IMR-90 (cell line): Measurements from ENCODE around the gene KHK. TPM values are rescaled to one million over a fixed set of nuclear protein-coding genes. Genes with fewer than 3 reads are reported as not detected.

Experiments
- ATAC-seq: fragments of 200-7000 bp; cut with Tn5 transposase; 2 replicates; pipeline ENCODE4 v1.9.1; 2020; ENCODE audit warnings: low read depth, mild to moderate bottlenecking, moderate library complexity
- BruUV-seq: library from RNA; stranded (reverse); fragments of 400-500 nt; replicated peaks from 2 replicates; lab custom pipeline; 2021; lab: Mats Ljungman, UMichigan
- CTCF ChIA-PET: fragments of 300-600 bp; formaldehyde crosslinking; extraction: SDS; loops from one replicate; lab custom pipeline; 2021; ENCODE audit warnings: antibody characterized with exemption; lab: Yijun Ruan, JAX
- POLR2A ChIA-PET: fragments of 300-600 bp; sonication (Branson Sonifier 250); formaldehyde crosslinking; loops from one replicate; lab custom pipeline; 2022; ENCODE audit warnings: antibody characterized with exemption; ENCODE audit not compliant: unreplicated experiment; lab: Charles Lee
- DNase-seq: peaks from one replicate; pipeline ENCODE4 v3.0.0; 2013
- H2AFZ ChIP-seq: replicated peaks from 2 replicates; pipeline ENCODE3; 2013; ENCODE audit warnings: low read length, mild to moderate bottlenecking; ENCODE audit not compliant: poor library complexity
- H2AK5ac ChIP-seq: 2 replicates; pipeline ENCODE4 v1.6.1; 2013; ENCODE audit warnings: low read depth, low read length, inconsistent platforms
- H2AK9ac ChIP-seq: replicated peaks from 2 replicates; pipeline ENCODE3; 2013; ENCODE audit warnings: mild to moderate bottlenecking, low read depth, low read length, moderate library complexity; ENCODE audit not compliant: poor library complexity
- H2BK120ac ChIP-seq: 2 replicates; pipeline ENCODE4 v1.6.1; 2013; ENCODE audit warnings: low read depth, low read length, inconsistent platforms
- H2BK15ac ChIP-seq: 3 replicates; pipeline ENCODE4 v1.6.1; 2013; ENCODE audit warnings: low read depth, low read length, inconsistent platforms
- H2BK20ac ChIP-seq: 2 replicates; pipeline ENCODE4 v1.6.1; 2013; ENCODE audit warnings: low read depth, mild to moderate bottlenecking, inconsistent platforms, low read length, moderate library complexity
- H2BK5ac ChIP-seq: 2 replicates; pipeline ENCODE4 v1.6.1; 2013; ENCODE audit warnings: mild to moderate bottlenecking, low read depth, low read length, inconsistent platforms; ENCODE audit not compliant: poor library complexity, severe bottlenecking
- H3K14ac ChIP-seq: replicated peaks from 2 replicates; pipeline ENCODE4 v1.6.1; 2013; ENCODE audit warnings: low read depth, low read length, inconsistent platforms
- H3K18ac ChIP-seq: 2 replicates; pipeline ENCODE4 v1.6.1; 2013; ENCODE audit warnings: low read depth, low read length, control low read depth
- H3K23ac ChIP-seq: 2 replicates; pipeline ENCODE4 v1.6.1; 2013; ENCODE audit warnings: low read depth, low read length, inconsistent platforms
- H3K27ac ChIP-seq: 2 replicates; pipeline ENCODE4 v1.5.1; 2013; ENCODE audit warnings: mild to moderate bottlenecking, control low read depth, low read length; ENCODE audit not compliant: insufficient read depth
- H3K27me3 ChIP-seq: 2 replicates; pipeline ENCODE4 v1.6.1; 2013; ENCODE audit warnings: low read length; ENCODE audit not compliant: control insufficient read depth, insufficient read depth
- H3K36me3 ChIP-seq: 2 replicates; pipeline ENCODE4 v1.6.1; 2013; ENCODE audit warnings: low read length, mixed read lengths; ENCODE audit not compliant: control insufficient read depth, insufficient read depth
- H3K4ac ChIP-seq: 2 replicates; pipeline ENCODE4 v1.6.1; 2013; ENCODE audit warnings: low read depth, low read length, inconsistent platforms
- H3K4me1 ChIP-seq: 2 replicates; pipeline ENCODE4 v1.6.1; 2013; ENCODE audit warnings: low read length, mixed read lengths; ENCODE audit not compliant: control insufficient read depth, insufficient read depth
- H3K4me2 ChIP-seq: 2 replicates; pipeline ENCODE4 v1.6.1; 2013; ENCODE audit warnings: low read depth, mild to moderate bottlenecking, control low read depth, low read length, moderate library complexity
- H3K4me3 ChIP-seq: 2 replicates; pipeline ENCODE4 v1.5.1; 2013; ENCODE audit warnings: low read depth, mild to moderate bottlenecking, control low read depth, low read length, moderate library complexity; ENCODE audit not compliant: insufficient read depth
- H3K56ac ChIP-seq: 2 replicates; pipeline ENCODE4 v1.6.1; 2013; ENCODE audit warnings: low read length, inconsistent platforms; ENCODE audit not compliant: insufficient read depth; ENCODE audit errors: extremely low read depth
- H3K79me1 ChIP-seq, 2 experiments: 2 replicates each; pipeline ENCODE4 v1.6.1; 2013; ENCODE audit warnings: low read length in 2 of 2, inconsistent platforms in 1 of 2, low read depth in 1 of 2
- H3K9ac ChIP-seq: 2 replicates; pipeline ENCODE4 v1.6.1; 2013; ENCODE audit warnings: low read depth, low read length, control low read depth
- H3K9me1 ChIP-seq: 2 replicates; pipeline ENCODE4 v1.6.1; 2013; ENCODE audit warnings: low read length, inconsistent platforms; ENCODE audit not compliant: insufficient read depth
- H3K9me3 ChIP-seq: 2 replicates; pipeline ENCODE4 v1.6.1; 2013; ENCODE audit warnings: low read length; ENCODE audit not compliant: control insufficient read depth, insufficient read depth
- H4K20me1 ChIP-seq: 2 replicates; pipeline ENCODE4 v1.6.1; 2013; ENCODE audit warnings: low read length, inconsistent platforms; ENCODE audit not compliant: insufficient read depth
- H4K5ac ChIP-seq: 2 replicates; pipeline ENCODE4 v1.6.1; 2013; ENCODE audit warnings: mild to moderate bottlenecking, low read depth, low read length, control low read depth
- H4K8ac ChIP-seq, 2 experiments: 2 replicates each; pipeline ENCODE4 v1.6.1; 2013; ENCODE audit warnings: low read depth in 2 of 2, low read length in 2 of 2, control low read depth in 1 of 2, inconsistent platforms in 1 of 2
- H4K91ac ChIP-seq: 2 replicates; pipeline ENCODE4 v1.6.1; 2013; ENCODE audit warnings: low read depth, low read length, inconsistent platforms; ENCODE audit not compliant: insufficient read depth
- BHLHE40 ChIP-seq: fragments of 150-350 bp; IDR thresholded peaks from 2 replicates; pipeline ENCODE4 v1.6.1; 2016; ENCODE audit warnings: mild to moderate bottlenecking, low read depth, low read length
- CEBPB ChIP-seq: IDR thresholded peaks from 2 replicates; pipeline ENCODE4 v1.6.1; 2012; ENCODE audit warnings: low read depth, low read length, improper control_type of control experiment
- FOS ChIP-seq: fragments of 150-350 bp; IDR thresholded peaks from 2 replicates; pipeline ENCODE4 v1.6.1; 2016; ENCODE audit warnings: low read depth, low read length
- MAZ ChIP-seq: IDR thresholded peaks from 2 replicates; pipeline ENCODE4 v1.6.1; 2012; ENCODE audit warnings: low read depth, mild to moderate bottlenecking, low read length, improper control_type of control experiment, moderate library complexity, borderline replicate concordance
- MXI1 ChIP-seq: IDR thresholded peaks from 2 replicates; pipeline ENCODE4 v1.6.1; 2012; ENCODE audit warnings: low read depth, mild to moderate bottlenecking, low read length, moderate library complexity, borderline replicate concordance
- NFE2L2 ChIP-seq: fragments of 150-350 bp; IDR thresholded peaks from 2 replicates; pipeline ENCODE4 v1.6.1; 2016; ENCODE audit warnings: low read depth, mild to moderate bottlenecking, low read length
- POLR2A ChIP-seq: IDR thresholded peaks from 2 replicates; pipeline ENCODE4 v1.6.1; 2012; ENCODE audit warnings: mild to moderate bottlenecking, low read depth, low read length
- RAD21 ChIP-seq: IDR thresholded peaks from 2 replicates; pipeline ENCODE4 v1.6.1; 2012; ENCODE audit warnings: low read length, improper control_type of control experiment
- RCOR1 ChIP-seq: IDR thresholded peaks from 2 replicates; pipeline ENCODE4 v1.6.1; 2012; ENCODE audit warnings: mild to moderate bottlenecking, low read length, improper control_type of control experiment; ENCODE audit not compliant: insufficient replicate concordance
- RFX5 ChIP-seq: IDR thresholded peaks from 2 replicates; pipeline ENCODE4 v1.8.0; 2012; ENCODE audit warnings: low read depth, mild to moderate bottlenecking, low read length, moderate library complexity
- SMC3 ChIP-seq: fragments of 150-350 bp; IDR thresholded peaks from 2 replicates; pipeline ENCODE4 v1.6.1; 2016; ENCODE audit warnings: low read depth, mild to moderate bottlenecking, antibody characterized with exemption, low read length, moderate library complexity
- WGBS, 2 experiments: methylation state at CpG; one replicate each; pipeline versions ENCODE4 v1.1.5 to v1.1.7; 2013; ENCODE audit warnings: missing lambda C conversion rate in 2 of 2; ENCODE audit not compliant: insufficient read length in 1 of 2; ENCODE audit errors: extremely low coverage in 2 of 2; 5-methylcytosine and 5-hydroxymethylcytosine counted together
- dilution Hi-C: fragments of 300-500 bp; cut with HindIII; formaldehyde crosslinking; loops from one replicate; pipeline ENCODE4 v1.14.3; 2018; ENCODE audit warnings: low sequenced_read_pairs; ENCODE audit not compliant: unreplicated experiment
- in situ Hi-C: fragments of 300-500 bp; cut with MboI; formaldehyde crosslinking; loops from 3 replicates; pipeline ENCODE4 v1.14.3; 2019; ENCODE audit warnings: low sequenced_read_pairs, inconsistent platforms, mixed read lengths
- intact Hi-C: fragments of 100-400 bp; cut with micrococcal nuclease; formaldehyde crosslinking; loops from 2 replicates; pipeline ENCODE4 v1.10.0; 2022
- polyA plus RNA-seq, 3 experiments: library from polyadenylated mRNA; depleted of rRNA; stranded (reverse); fragments of >200 nt; gene quantifications; 2 replicates each; pipeline ENCODE4 v1.2.3, GENCODE V29; 2012; ENCODE audit warnings: low replicate concordance in 1 of 3
- total RNA-seq: library from RNA; depleted of rRNA; stranded (reverse); fragments of >200 nt; gene quantifications from 2 replicates; pipeline ENCODE4 v1.2.3, GENCODE V29; 2012
- TF ChIP-seq, protein P1 (sequence below): fragments of 150-350 bp; IDR thresholded peaks from 2 replicates; pipeline ENCODE4 v1.6.1; 2016; ENCODE audit warnings: low read depth, mild to moderate bottlenecking, low read length, moderate library complexity, borderline replicate concordance
- TF ChIP-seq, protein P2 (sequence below): conservative IDR thresholded peaks from 2 replicates; pipeline ENCODE4 v1.5.1; 2012; ENCODE audit warnings: mild to moderate bottlenecking, low read depth, low read length, improper control_type of control experiment
- TF ChIP-seq, protein P3 (sequence below): fragments of 150-350 bp; IDR thresholded peaks from 2 replicates; pipeline ENCODE4 v1.6.1; 2017; ENCODE audit warnings: mild to moderate bottlenecking, antibody characterized with exemption, low read length, low read depth

KHK gene
- total and polyA plus RNA-seq, 2 of the 4 experiments (the other 2 are of a cell fraction), result 0.72 to 0.82 TPM

DNA sequence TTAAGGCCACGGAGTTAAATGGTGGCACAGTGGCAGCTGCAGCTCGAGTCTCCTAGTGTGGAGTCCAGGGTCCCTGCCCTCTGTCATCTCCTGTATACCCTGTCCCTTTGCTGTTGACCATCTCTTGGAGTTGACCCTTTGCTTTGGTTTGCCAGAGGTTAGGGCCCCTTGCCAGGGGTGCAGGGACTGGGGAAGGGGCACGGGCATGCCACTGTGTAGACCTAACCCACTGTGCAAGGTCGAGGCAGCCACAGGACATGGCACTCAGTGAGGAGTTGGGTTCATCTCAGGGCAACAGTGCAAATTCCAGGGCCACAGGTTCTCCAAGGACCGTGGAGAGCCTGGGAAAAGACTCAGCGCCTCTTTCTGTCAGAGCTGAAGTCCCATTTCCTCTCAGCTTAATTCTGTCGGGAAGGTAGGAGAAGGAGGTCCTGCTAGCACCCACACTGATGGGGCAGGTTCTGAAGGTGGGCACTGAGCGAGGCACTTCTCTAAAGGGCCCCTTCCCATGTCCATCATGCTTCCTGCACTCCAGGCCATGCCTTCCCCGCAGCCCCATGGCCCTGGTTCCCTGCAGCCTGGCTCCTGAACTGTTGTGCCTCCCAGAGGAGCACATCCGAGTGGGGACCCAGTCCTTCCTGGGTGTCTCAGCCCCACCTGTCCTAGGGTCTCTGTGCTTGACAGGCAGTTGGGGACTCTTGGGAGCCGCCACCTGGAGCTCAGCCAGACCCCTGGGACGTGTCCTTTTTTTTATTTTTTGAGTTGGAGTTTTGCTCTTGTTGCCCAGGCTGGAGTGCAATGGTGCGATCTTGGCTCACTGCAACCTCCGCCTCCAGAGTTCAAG, 2.8 kb downstream of the KHK start:
- H3K4me2 ChIP-seq, result no peak overlapping the region
- no peaks in the 10 kb centered on the region; the same call in 1 of the 2 replicates for H3K9me1 ChIP-seq
- H3K36me3 ChIP-seq, result peaks cover 4% of the 10 kb centered on the region; the same call in 1 of the 2 replicates
- dilution Hi-C loops (no loop called here), intact Hi-C loops (loop anchor here (5.0 kb wide), 1 partner anchor 242 kb away; the partner anchor contains the start of gene DPYSL5), in situ Hi-C loops (no loop called here)
- H3K9me3 ChIP-seq, result no peaks in the 10 kb centered on the region
- ATAC-seq (no peak), DNase-seq (no peak)
- ChIA-PET POLR2A (no interaction called here), CTCF (interaction anchor here (0.6 to 1.1 kb wide), 4 partner anchors 8 to 243 kb away, joined by 3 read pairs; partner anchors contain the start of gene AGBL5)
- no peak overlapping the region for H3K27ac ChIP-seq
- no peak overlapping the region for H2BK15ac ChIP-seq
- no peak overlapping the region for H4K5ac ChIP-seq
- H2BK120ac ChIP-seq, result no peak overlapping the region
- peaks cover 6% of the 10 kb centered on the region for H3K4me1 ChIP-seq
- H4K20me1 ChIP-seq, result no peaks in the 10 kb centered on the region; the same call in 1 of the 2 replicates
- no peak overlapping the region for H2AFZ ChIP-seq
- no peak overlapping the region for H4K8ac ChIP-seq
- no peak overlapping the region for H2BK20ac ChIP-seq
- no peak overlapping the region for H4K91ac ChIP-seq
- H3K4me3 ChIP-seq, result no peak overlapping the region
- H2BK5ac ChIP-seq, result no peak overlapping the region
- no peak overlapping the region for H3K14ac ChIP-seq
- H3K56ac ChIP-seq, result no peak overlapping the region
- no peak overlapping the region for H2AK5ac ChIP-seq
- 79% methylated on average over 7 of the region's 14 CpGs; no CpG with 5 or more reads in 1 of the 2 experiments for WGBS, 2 experiments
- no peak overlapping the region for H3K4ac ChIP-seq
- peaks cover 0 to 7% of the 10 kb centered on the region in 2 experiments; a peak in 1 of 4 replicates for H3K79me1 ChIP-seq
- no peak overlapping the region for H2AK9ac ChIP-seq
- no peak overlapping the region for H3K18ac ChIP-seq
- no peak overlapping the region for H3K9ac ChIP-seq
- no peaks in the 10 kb centered on the region for H3K27me3 ChIP-seq
- H3K23ac ChIP-seq, result no peak overlapping the region
- BruUV-seq, result no TSS peak
- TF ChIP-seq, protein P1, sequence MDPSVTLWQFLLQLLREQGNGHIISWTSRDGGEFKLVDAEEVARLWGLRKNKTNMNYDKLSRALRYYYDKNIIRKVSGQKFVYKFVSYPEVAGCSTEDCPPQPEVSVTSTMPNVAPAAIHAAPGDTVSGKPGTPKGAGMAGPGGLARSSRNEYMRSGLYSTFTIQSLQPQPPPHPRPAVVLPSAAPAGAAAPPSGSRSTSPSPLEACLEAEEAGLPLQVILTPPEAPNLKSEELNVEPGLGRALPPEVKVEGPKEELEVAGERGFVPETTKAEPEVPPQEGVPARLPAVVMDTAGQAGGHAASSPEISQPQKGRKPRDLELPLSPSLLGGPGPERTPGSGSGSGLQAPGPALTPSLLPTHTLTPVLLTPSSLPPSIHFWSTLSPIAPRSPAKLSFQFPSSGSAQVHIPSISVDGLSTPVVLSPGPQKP, result no peak
- TF ChIP-seq, protein P2, sequence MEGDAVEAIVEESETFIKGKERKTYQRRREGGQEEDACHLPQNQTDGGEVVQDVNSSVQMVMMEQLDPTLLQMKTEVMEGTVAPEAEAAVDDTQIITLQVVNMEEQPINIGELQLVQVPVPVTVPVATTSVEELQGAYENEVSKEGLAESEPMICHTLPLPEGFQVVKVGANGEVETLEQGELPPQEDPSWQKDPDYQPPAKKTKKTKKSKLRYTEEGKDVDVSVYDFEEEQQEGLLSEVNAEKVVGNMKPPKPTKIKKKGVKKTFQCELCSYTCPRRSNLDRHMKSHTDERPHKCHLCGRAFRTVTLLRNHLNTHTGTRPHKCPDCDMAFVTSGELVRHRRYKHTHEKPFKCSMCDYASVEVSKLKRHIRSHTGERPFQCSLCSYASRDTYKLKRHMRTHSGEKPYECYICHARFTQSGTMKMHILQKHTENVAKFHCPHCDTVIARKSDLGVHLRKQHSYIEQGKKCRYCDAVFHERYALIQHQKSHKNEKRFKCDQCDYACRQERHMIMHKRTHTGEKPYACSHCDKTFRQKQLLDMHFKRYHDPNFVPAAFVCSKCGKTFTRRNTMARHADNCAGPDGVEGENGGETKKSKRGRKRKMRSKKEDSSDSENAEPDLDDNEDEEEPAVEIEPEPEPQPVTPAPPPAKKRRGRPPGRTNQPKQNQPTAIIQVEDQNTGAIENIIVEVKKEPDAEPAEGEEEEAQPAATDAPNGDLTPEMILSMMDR, result no peak
- TF ChIP-seq RAD21 (no peak), NFE2L2 (no peak), FOS (no peak), MAZ (no peak), CEBPB (no peak), RCOR1 (no peak), MXI1 (no peak), POLR2A (no peak), SMC3 (no peak), BHLHE40 (no peak), RFX5 (no peak)
- TF ChIP-seq, protein P3, sequence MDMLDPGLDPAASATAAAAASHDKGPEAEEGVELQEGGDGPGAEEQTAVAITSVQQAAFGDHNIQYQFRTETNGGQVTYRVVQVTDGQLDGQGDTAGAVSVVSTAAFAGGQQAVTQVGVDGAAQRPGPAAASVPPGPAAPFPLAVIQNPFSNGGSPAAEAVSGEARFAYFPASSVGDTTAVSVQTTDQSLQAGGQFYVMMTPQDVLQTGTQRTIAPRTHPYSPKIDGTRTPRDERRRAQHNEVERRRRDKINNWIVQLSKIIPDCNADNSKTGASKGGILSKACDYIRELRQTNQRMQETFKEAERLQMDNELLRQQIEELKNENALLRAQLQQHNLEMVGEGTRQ, result no peak
